Ishikawa (cell line): ENCODE measurements around the gene CXXC5.

Experiments used
- CEBPB ChIP-seq: IDR thresholded peaks from 2 replicates; pipeline ENCODE4 v1.6.1; 2012
- CREB1 ChIP-seq: IDR thresholded peaks from 2 replicates; pipeline ENCODE4 v1.6.1; 2012; ENCODE audit warnings: low read depth
- EGR1 ChIP-seq: IDR thresholded peaks from 2 replicates; pipeline ENCODE4 v1.6.1; 2012
- EP300 ChIP-seq: IDR thresholded peaks from 2 replicates; pipeline ENCODE4 v1.6.1; 2012; ENCODE audit warnings: borderline replicate concordance
- FOXM1 ChIP-seq: IDR thresholded peaks from 2 replicates; pipeline ENCODE4 v1.6.1; 2012; ENCODE audit warnings: low read depth, borderline replicate concordance
- MAX ChIP-seq: IDR thresholded peaks from 2 replicates; pipeline ENCODE4 v1.6.1; 2012
- NFIC ChIP-seq: IDR thresholded peaks from 2 replicates; pipeline ENCODE4 v1.6.1; 2012
- RAD21 ChIP-seq: IDR thresholded peaks from 2 replicates; pipeline ENCODE4 v1.6.1; 2012; ENCODE audit warnings: low read depth
- TAF1 ChIP-seq: IDR thresholded peaks from 2 replicates; pipeline ENCODE4 v1.6.1; 2012; ENCODE audit warnings: low read depth, mild to moderate bottlenecking
- YY1 ChIP-seq: IDR thresholded peaks from 2 replicates; pipeline ENCODE4 v1.6.1; 2012; ENCODE audit warnings: low read depth
- TF ChIP-seq, protein P1 (sequence below): IDR thresholded peaks from 2 replicates; pipeline ENCODE4 v1.6.1; 2012; ENCODE audit warnings: low read depth, mild to moderate bottlenecking

- TF ChIP-seq FOXM1 (no peak), EGR1 (no peak), CREB1 (no peak), CEBPB (no peak), RAD21 (no peak), EP300 (no peak), TAF1 (no peak), MAX (no peak), YY1 (no peak), NFIC (no peak)
- TF ChIP-seq, protein P1, sequence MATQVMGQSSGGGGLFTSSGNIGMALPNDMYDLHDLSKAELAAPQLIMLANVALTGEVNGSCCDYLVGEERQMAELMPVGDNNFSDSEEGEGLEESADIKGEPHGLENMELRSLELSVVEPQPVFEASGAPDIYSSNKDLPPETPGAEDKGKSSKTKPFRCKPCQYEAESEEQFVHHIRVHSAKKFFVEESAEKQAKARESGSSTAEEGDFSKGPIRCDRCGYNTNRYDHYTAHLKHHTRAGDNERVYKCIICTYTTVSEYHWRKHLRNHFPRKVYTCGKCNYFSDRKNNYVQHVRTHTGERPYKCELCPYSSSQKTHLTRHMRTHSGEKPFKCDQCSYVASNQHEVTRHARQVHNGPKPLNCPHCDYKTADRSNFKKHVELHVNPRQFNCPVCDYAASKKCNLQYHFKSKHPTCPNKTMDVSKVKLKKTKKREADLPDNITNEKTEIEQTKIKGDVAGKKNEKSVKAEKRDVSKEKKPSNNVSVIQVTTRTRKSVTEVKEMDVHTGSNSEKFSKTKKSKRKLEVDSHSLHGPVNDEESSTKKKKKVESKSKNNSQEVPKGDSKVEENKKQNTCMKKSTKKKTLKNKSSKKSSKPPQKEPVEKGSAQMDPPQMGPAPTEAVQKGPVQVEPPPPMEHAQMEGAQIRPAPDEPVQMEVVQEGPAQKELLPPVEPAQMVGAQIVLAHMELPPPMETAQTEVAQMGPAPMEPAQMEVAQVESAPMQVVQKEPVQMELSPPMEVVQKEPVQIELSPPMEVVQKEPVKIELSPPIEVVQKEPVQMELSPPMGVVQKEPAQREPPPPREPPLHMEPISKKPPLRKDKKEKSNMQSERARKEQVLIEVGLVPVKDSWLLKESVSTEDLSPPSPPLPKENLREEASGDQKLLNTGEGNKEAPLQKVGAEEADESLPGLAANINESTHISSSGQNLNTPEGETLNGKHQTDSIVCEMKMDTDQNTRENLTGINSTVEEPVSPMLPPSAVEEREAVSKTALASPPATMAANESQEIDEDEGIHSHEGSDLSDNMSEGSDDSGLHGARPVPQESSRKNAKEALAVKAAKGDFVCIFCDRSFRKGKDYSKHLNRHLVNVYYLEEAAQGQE = no peak
Observed at GRCh38 chr5:139692148-139692547, 44.0 kb downstream of the CXXC5 start.
